B cell (primary cell): ENCODE data around the gene NTM. TPM values are rescaled to one million over a fixed set of nuclear protein-coding genes. Genes with fewer than 3 reads are reported as not detected.

Experiments used
- ATAC-seq: fragments of 200-7000 bp; cut with Tn5 transposase; one replicate; pipeline ENCODE4 v1.10.0; 2021; ENCODE audit warnings: low read depth, mild to moderate bottlenecking, moderate number of reproducible peaks, moderate library complexity
- CTCF ChIA-PET: fragments of 350-600 bp; sonication (Branson Sonifier 250); formaldehyde crosslinking; loops from one replicate; lab custom pipeline; 2021; ENCODE audit warnings: antibody characterized with exemption, inconsistent platforms; lab: Charles Lee
- POLR2A ChIA-PET: fragments of 350-600 bp; sonication (Branson Sonifier 250); formaldehyde crosslinking; loops from one replicate; lab custom pipeline; 2021; ENCODE audit warnings: antibody characterized with exemption; lab: Charles Lee
- DNase-seq: peaks from one replicate; pipeline ENCODE4 v3.0.0; 2013
- H2AFZ ChIP-seq: 2 replicates; pipeline ENCODE4 v1.6.1; 2012; ENCODE audit warnings: mild to moderate bottlenecking, low read depth, low read length; ENCODE audit not compliant: insufficient read depth, poor library complexity, severe bottlenecking
- H3K27ac ChIP-seq, 2 donors: 1 replicate in 1 of 2; 2 replicates in 1 of 2; pipeline ENCODE4 v1.5.1; 2012 to 2013; ENCODE audit warnings: low read length in 2 of 2, mild to moderate bottlenecking in 2 of 2, moderate library complexity in 1 of 2
- H3K27me3 ChIP-seq, 4 experiments: fragments of 200-600 bp in 1 of 4; sonication (generic) in 1 of 4; replicated peaks in 1 of 4; 1 replicate in 2 of 4; 2 replicates in 2 of 4; pipeline versions ENCODE4 v1.6.1 to v1.7.0; 2013 to 2016; ENCODE audit warnings: low read length in 3 of 4, mild to moderate bottlenecking in 2 of 4, mixed read lengths in 1 of 4, moderate library complexity in 1 of 4; ENCODE audit not compliant: insufficient read depth in 4 of 4, control insufficient read depth in 3 of 4; ENCODE audit errors: control extremely low read depth in 1 of 4
- H3K36me3 ChIP-seq, 2 experiments: replicated peaks in 1 of 2; 1 replicate in 1 of 2; 2 replicates in 1 of 2; pipeline versions ENCODE4 v1.6.1 to v1.7.1; 2013; ENCODE audit warnings: low read length in 1 of 2; ENCODE audit not compliant: insufficient read depth in 2 of 2, control insufficient read depth in 1 of 2; ENCODE audit errors: control extremely low read depth in 1 of 2, extremely low read depth in 1 of 2
- H3K4me1 ChIP-seq, 2 donors: fragments of 200-600 bp in 1 of 2; sonication (generic) in 1 of 2; 1 replicate in 1 of 2; 2 replicates in 1 of 2; pipeline versions ENCODE4 v1.5.1 to v1.6.1; 2013 to 2017; ENCODE audit warnings: low read length in 2 of 2; ENCODE audit not compliant: control insufficient read depth in 2 of 2, insufficient read depth in 2 of 2
- H3K4me2 ChIP-seq: replicated peaks from 2 replicates; pipeline ENCODE3; 2012; ENCODE audit warnings: mild to moderate bottlenecking, low read depth, low read length; ENCODE audit not compliant: poor library complexity, severe bottlenecking
- H3K4me3 ChIP-seq, 5 experiments: fragments of 200-600 bp in 1 of 5; sonication (generic) in 1 of 5; 1 replicate in 3 of 5; 2 replicates in 2 of 5; pipeline versions ENCODE4 v1.5.1 to v1.7.0; 2011 to 2016; ENCODE audit warnings: low read length in 4 of 5, mild to moderate bottlenecking in 4 of 5, low read depth in 2 of 5, control low read depth in 1 of 5, moderate library complexity in 1 of 5; ENCODE audit not compliant: insufficient read depth in 1 of 5; ENCODE audit errors: control extremely low read depth in 1 of 5, extremely low read depth in 1 of 5
- H3K79me2 ChIP-seq: fragments of 200-600 bp; sonication (generic); one replicate; pipeline ENCODE4 v1.6.0; 2016; ENCODE audit warnings: low read length; ENCODE audit not compliant: control insufficient read depth, insufficient read depth
- H3K9ac ChIP-seq: fragments of 200-600 bp; sonication (generic); 2 replicates; pipeline ENCODE4 v1.6.1; 2017; ENCODE audit warnings: mild to moderate bottlenecking, low read length, moderate library complexity
- H3K9me3 ChIP-seq, 3 donors: one replicate each; pipeline versions ENCODE4 v1.6.1 to v1.7.1; 2013; ENCODE audit warnings: low read length in 2 of 3; ENCODE audit not compliant: control insufficient read depth in 2 of 3, insufficient read depth in 1 of 3; ENCODE audit errors: control extremely low read depth in 1 of 3
- H4K20me1 ChIP-seq: 2 replicates; pipeline ENCODE4 v1.6.0; 2012; ENCODE audit warnings: mild to moderate bottlenecking, low read length; ENCODE audit not compliant: insufficient read depth, control insufficient read depth, poor library complexity, severe bottlenecking
- H3K27ac Mint-ChIP-seq: one replicate; pipeline ENCODE4 v1.8.0; 2021; ENCODE audit warnings: mixed read lengths
- H3K27me3 Mint-ChIP-seq: one replicate; pipeline ENCODE4 v1.8.0; 2021; ENCODE audit warnings: mixed read lengths
- H3K4me1 Mint-ChIP-seq: one replicate; pipeline ENCODE4 v1.8.0; 2021; ENCODE audit warnings: mixed read lengths
- H3K4me3 Mint-ChIP-seq: one replicate; pipeline ENCODE4 v1.8.0; 2021; ENCODE audit warnings: mixed read lengths
- H3K9me3 Mint-ChIP-seq: one replicate; pipeline ENCODE4 v1.8.0; 2022; ENCODE audit warnings: mixed read lengths; ENCODE audit not compliant: insufficient read depth
- EZH2 ChIP-seq: IDR thresholded peaks from 2 replicates; pipeline ENCODE4 v1.6.1; 2012; ENCODE audit warnings: borderline replicate concordance, low read depth, mild to moderate bottlenecking, moderate library complexity, low read length; ENCODE audit not compliant: insufficient read depth, poor library complexity, severe bottlenecking
- WGBS: methylation state at CpG from one replicate; pipeline ENCODE4 v1.1.5; 2013; ENCODE audit warnings: missing lambda C conversion rate; ENCODE audit not compliant: insufficient coverage; 5-methylcytosine and 5-hydroxymethylcytosine counted together
- intact Hi-C: fragments of 100-400 bp; cut with micrococcal nuclease; formaldehyde crosslinking; loops from one replicate; pipeline ENCODE4 v1.10.0; 2022
- polyA plus RNA-seq: library from polyadenylated mRNA; depleted of rRNA; stranded (reverse); fragments of >200 nt; gene quantifications from 2 replicates; pipeline ENCODE4 v1.2.3, GENCODE V29; 2012
- total RNA-seq, 2 donors: library from RNA; stranded (reverse); fragments of 120-200 nt in 1 of 2; gene quantifications; 1 replicate in 1 of 2; 2 replicates in 1 of 2; pipeline versions ENCODE4 v1.2.3 to v1.2.4, GENCODE V29; 2013 to 2022
- TF ChIP-seq, protein P1 (sequence below): fragments of 200-600 bp; IDR thresholded peaks from one replicate; pipeline ENCODE4 v1.8.0; 2022; ENCODE audit warnings: antibody characterized with exemption, mild to moderate bottlenecking

NTM gene
- total and polyA plus RNA-seq, 2 donors (not counting 1 experiment from before 2014, with no cell fraction given): not detected

DNA sequence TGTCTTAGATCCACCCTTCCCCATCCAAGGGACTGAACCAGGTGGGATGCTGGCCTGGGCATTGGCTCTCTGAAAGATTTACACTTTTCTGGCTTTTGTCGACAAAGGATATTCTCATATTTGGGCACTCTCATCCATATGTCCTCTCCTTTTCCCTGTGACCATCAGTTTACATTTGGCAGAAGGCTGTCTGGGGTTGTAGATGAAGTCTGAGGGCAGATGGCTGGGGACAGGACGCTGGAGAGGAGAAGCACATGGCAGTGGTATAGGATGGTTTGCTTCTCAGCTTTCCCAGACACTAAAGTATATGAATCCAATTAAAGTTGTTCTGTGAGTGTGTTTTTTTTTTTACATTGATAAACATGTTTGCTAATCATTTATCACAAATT lies 757.5 kb downstream of the NTM start:
- Histone ChIP-seq H3K79me2 (no peaks in the 10 kb centered on the region), H3K4me2 (no peak overlapping the region), H3K4me1 (peaks cover 0 to 4% of the 10 kb centered on the region in 2 donors), H3K9me3 (peaks cover 0 to 10% (median 0%) of the 10 kb centered on the region in 3 donors), H2AFZ (no peak overlapping the region), H4K20me1 (no peaks in the 10 kb centered on the region), H3K9ac (no peak overlapping the region), H3K27ac (no peak overlapping the region), H3K4me3 (no peak overlapping the region), H3K36me3 (no peaks in the 10 kb centered on the region), H3K27me3 (no peaks in the 10 kb centered on the region)
- no peak for DNase-seq
- WGBS: no CpG with 5 or more reads among the region's 2 CpGs
- POLR2A ChIA-PET: no interaction called here
- no peak for ATAC-seq
- CTCF ChIA-PET: no interaction called here
- H3K27me3 Mint-ChIP-seq: no peaks in the 10 kb centered on the region
- intact Hi-C loops: no loop called here
- H3K27ac Mint-ChIP-seq: no peak overlapping the region
- H3K4me3 Mint-ChIP-seq: no peak overlapping the region
- H3K9me3 Mint-ChIP-seq: peaks cover 4% of the 10 kb centered on the region
- TF ChIP-seq, protein P1, sequence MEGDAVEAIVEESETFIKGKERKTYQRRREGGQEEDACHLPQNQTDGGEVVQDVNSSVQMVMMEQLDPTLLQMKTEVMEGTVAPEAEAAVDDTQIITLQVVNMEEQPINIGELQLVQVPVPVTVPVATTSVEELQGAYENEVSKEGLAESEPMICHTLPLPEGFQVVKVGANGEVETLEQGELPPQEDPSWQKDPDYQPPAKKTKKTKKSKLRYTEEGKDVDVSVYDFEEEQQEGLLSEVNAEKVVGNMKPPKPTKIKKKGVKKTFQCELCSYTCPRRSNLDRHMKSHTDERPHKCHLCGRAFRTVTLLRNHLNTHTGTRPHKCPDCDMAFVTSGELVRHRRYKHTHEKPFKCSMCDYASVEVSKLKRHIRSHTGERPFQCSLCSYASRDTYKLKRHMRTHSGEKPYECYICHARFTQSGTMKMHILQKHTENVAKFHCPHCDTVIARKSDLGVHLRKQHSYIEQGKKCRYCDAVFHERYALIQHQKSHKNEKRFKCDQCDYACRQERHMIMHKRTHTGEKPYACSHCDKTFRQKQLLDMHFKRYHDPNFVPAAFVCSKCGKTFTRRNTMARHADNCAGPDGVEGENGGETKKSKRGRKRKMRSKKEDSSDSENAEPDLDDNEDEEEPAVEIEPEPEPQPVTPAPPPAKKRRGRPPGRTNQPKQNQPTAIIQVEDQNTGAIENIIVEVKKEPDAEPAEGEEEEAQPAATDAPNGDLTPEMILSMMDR: no peak
- no peak for TF ChIP-seq EZH2
- H3K4me1 Mint-ChIP-seq: no peaks in the 10 kb centered on the region

DNA sequence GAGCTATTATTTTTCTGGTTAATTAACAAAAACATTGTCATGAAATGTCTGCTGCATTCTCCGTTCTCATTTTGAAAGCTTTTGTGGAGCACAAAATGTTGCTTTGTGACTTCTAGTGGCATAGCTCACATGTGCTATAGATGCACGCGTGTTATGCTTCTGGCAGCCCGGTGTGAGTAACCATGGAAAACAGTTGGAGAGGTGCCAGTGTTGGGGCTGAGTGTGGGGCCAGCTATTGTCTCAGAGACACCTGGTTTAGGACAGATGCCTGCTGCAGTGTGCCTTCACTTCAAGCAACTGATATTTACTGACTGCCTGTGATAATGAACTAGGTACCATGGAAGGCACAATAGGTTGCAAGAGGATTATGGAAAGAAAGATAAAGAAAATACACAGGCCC lies 760.6 kb downstream of the NTM start:
- no peak overlapping the region for H3K27ac ChIP-seq
- ChIA-PET CTCF (no interaction called here), POLR2A (no interaction called here)
- H2AFZ ChIP-seq: no peak overlapping the region
- no peak overlapping the region for H3K4me2 ChIP-seq
- H3K79me2 ChIP-seq: no peaks in the 10 kb centered on the region
- H3K36me3 ChIP-seq: no peaks in the 10 kb centered on the region
- H3K9me3 ChIP-seq: peaks cover 0 to 10% (median 0%) of the 10 kb centered on the region in 3 donors
- 98% methylated on average over 4 of the region's 4 CpGs for WGBS
- no peak overlapping the region for H3K9ac ChIP-seq
- no peak overlapping the region for H3K4me3 ChIP-seq
- intact Hi-C loops: no loop called here
- Mint-ChIP-seq H3K4me3 (no peak overlapping the region), H3K27ac (no peak overlapping the region), H3K4me1 (no peaks in the 10 kb centered on the region), H3K9me3 (peaks cover 6% of the 10 kb centered on the region), H3K27me3 (no peaks in the 10 kb centered on the region)
- ATAC-seq (no peak), DNase-seq (no peak)
- peaks cover 0 to 2% of the 10 kb centered on the region in 2 donors for H3K4me1 ChIP-seq
- H3K27me3 ChIP-seq: no peaks in the 10 kb centered on the region
- TF ChIP-seq, protein P1: no peak
- TF ChIP-seq EZH2: no peak
- H4K20me1 ChIP-seq: no peaks in the 10 kb centered on the region
